Right kidney (tissue), 1 donor: ENCODE measurements around the gene HECW1.

ENCODE experiments used
- DNase-seq: peaks from one replicate; pipeline ENCODE4 v3.0.0-alpha.2; 2016

The HECW1 gene

GRCh38 chr7:43148161-43148731 lies 35.8 kb downstream of the HECW1 start:
- no peak for DNase-seq

- DNase-seq, result no peak
Measured at GRCh38 chr7:43151076-43151475, 38.6 kb downstream of the HECW1 start.

- DNase-seq, result no peak
Measured at GRCh38 chr7:43152696-43153095, 40.2 kb downstream of the HECW1 start.

- no peak for DNase-seq
Measured at GRCh38 chr7:43155636-43156035, 43.2 kb downstream of the HECW1 start.

- DNase-seq, result no peak
Measured at GRCh38 chr7:43163885-43164284, 51.4 kb downstream of the HECW1 start.

- DNase-seq, result no peak
Measured at GRCh38 chr7:43164757-43165156, 52.3 kb downstream of the HECW1 start.

GRCh38 chr7:43166686-43167085 lies 54.2 kb downstream of the HECW1 start:
- no peak for DNase-seq

- no peak for DNase-seq
Measured at GRCh38 chr7:43169076-43169475, 56.6 kb downstream of the HECW1 start.

GRCh38 chr7:43170571-43170970 lies 58.1 kb downstream of the HECW1 start:
- DNase-seq, result no peak

- DNase-seq, result no peak
Measured at GRCh38 chr7:43175570-43176200, 63.2 kb downstream of the HECW1 start.

- DNase-seq, result no peak
Measured at GRCh38 chr7:43179393-43179792, 66.9 kb downstream of the HECW1 start.

GRCh38 chr7:43192806-43193460 lies 80.5 kb downstream of the HECW1 start:
- no peak for DNase-seq

- no peak for DNase-seq
Measured at GRCh38 chr7:43193893-43194292, 81.4 kb downstream of the HECW1 start.

GRCh38 chr7:43195256-43195655 lies 82.8 kb downstream of the HECW1 start:
- no peak for DNase-seq

- DNase-seq, result no peak
Measured at GRCh38 chr7:43195768-43196167, 83.3 kb downstream of the HECW1 start.

- no peak for DNase-seq
Measured at GRCh38 chr7:43196379-43196778, 83.9 kb downstream of the HECW1 start.

GRCh38 chr7:43198016-43198415 lies 85.6 kb downstream of the HECW1 start:
- no peak for DNase-seq

- DNase-seq, result no peak
Measured at GRCh38 chr7:43198599-43199090, 86.2 kb downstream of the HECW1 start.

- DNase-seq, result no peak
Measured at GRCh38 chr7:43199371-43200160, 87.1 kb downstream of the HECW1 start.

GRCh38 chr7:43201912-43202311 lies 89.5 kb downstream of the HECW1 start:
- DNase-seq, result no peak

- no peak for DNase-seq
Measured at GRCh38 chr7:43204081-43204480, 91.6 kb downstream of the HECW1 start.

- DNase-seq, result no peak
Measured at GRCh38 chr7:43205171-43205795, 92.8 kb downstream of the HECW1 start.

- DNase-seq, result no peak
Measured at GRCh38 chr7:43208242-43208641, 95.8 kb downstream of the HECW1 start.
